ENCODE data around the gene TMEM132D. TPM values are rescaled to one million over a fixed set of nuclear protein-coding genes. Genes with fewer than 3 reads are reported as not detected.
A peak's percentile ranks its signal among the peaks of the same experiment; 100 is the strongest.

The TMEM132D gene
- total RNA-seq, 1 experiment from 2014 or later, result 0.26 TPM

GRCh38 chr12:129606239-129606638, 297.6 kb downstream of the TMEM132D start:
- Histone ChIP-seq H3K4me1 (peaks cover 29% of the 10 kb centered on the region), H3K9me3 (replicated peaks) (no peaks in the 10 kb centered on the region), H3K27ac (no peak overlapping the region), H3K4me3 (no peak overlapping the region), H3K27me3 (no peaks in the 10 kb centered on the region), H3K36me3 (no peaks in the 10 kb centered on the region)
- no peak for DNase-seq

- Histone ChIP-seq H3K4me3 (no peak overlapping the region), H3K4me1 (peaks cover 24% of the 10 kb centered on the region), H3K27me3 (no peaks in the 10 kb centered on the region), H3K9me3 (replicated peaks) (no peaks in the 10 kb centered on the region), H3K36me3 (no peaks in the 10 kb centered on the region), H3K27ac (no peak overlapping the region)
- DNase-seq, result peak in 1 of 2 experiments; percentile 9
Measured at GRCh38 chr12:129605666-129606065, 298.2 kb downstream of the TMEM132D start.

DNA sequence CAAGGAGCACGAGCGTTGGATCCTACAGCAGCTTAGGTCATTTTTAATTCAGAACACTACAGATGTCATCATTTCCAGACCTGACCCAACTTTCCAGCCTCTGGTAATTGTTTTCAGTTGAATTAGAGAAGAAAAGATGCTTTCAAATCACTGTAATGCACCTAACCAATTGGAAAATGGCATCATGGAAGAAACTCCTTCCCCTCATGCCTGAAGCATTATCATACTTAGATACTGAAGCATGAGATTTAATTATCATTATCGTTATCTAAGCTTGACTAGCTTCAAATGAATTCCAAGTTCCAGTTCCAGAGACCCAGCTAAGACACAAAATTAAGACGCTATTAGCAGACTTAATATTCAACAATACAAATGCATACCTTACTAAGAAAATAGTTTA, 299.3 kb downstream of the TMEM132D start:
- Histone ChIP-seq H3K9me3 (replicated peaks) (no peaks in the 10 kb centered on the region), H3K36me3 (no peaks in the 10 kb centered on the region), H3K27ac (no peak overlapping the region), H3K4me3 (no peak overlapping the region), H3K27me3 (no peaks in the 10 kb centered on the region), H3K4me1 (peaks cover 20% of the 10 kb centered on the region)
- no peak for DNase-seq

GRCh38 chr12:129599406-129599805, 304.4 kb downstream of the TMEM132D start:
- H3K9me3 ChIP-seq (replicated peaks), result no peaks in the 10 kb centered on the region
- H3K4me1 ChIP-seq, result no peaks in the 10 kb centered on the region
- H3K27me3 ChIP-seq, result no peaks in the 10 kb centered on the region
- H3K4me3 ChIP-seq, result no peak overlapping the region
- H3K36me3 ChIP-seq, result no peaks in the 10 kb centered on the region
- no peak overlapping the region for H3K27ac ChIP-seq
- DNase-seq, result no peak

- Histone ChIP-seq H3K4me1 (no peaks in the 10 kb centered on the region; the same call in 1 of the 2 replicates), H3K36me3 (no peaks in the 10 kb centered on the region), H3K27me3 (no peaks in the 10 kb centered on the region), H3K27ac (no peak overlapping the region), H3K4me3 (no peak overlapping the region), H3K9me3 (replicated peaks) (no peaks in the 10 kb centered on the region)
- DNase-seq, result no peak
Measured at GRCh38 chr12:129594098-129594497, 309.7 kb downstream of the TMEM132D start.

- Histone ChIP-seq H3K9me3 (replicated peaks) (no peaks in the 10 kb centered on the region), H3K4me1 (no peaks in the 10 kb centered on the region; the same call in 1 of the 2 replicates), H3K4me3 (no peak overlapping the region), H3K36me3 (no peaks in the 10 kb centered on the region), H3K27me3 (no peaks in the 10 kb centered on the region), H3K27ac (no peak overlapping the region)
- DNase-seq, result no peak
Measured at GRCh38 chr12:129592449-129592848, 311.4 kb downstream of the TMEM132D start.

- H3K9me3 ChIP-seq (replicated peaks), result no peaks in the 10 kb centered on the region
- DNase-seq, result no peak
- H3K4me3 ChIP-seq, result no peak overlapping the region
- no peak overlapping the region for H3K27ac ChIP-seq
- H3K27me3 ChIP-seq, result no peaks in the 10 kb centered on the region
- H3K36me3 ChIP-seq, result no peaks in the 10 kb centered on the region
- H3K4me1 ChIP-seq, result no peaks in the 10 kb centered on the region; the same call in 1 of the 2 replicates
Measured at GRCh38 chr12:129589503-129589902, 314.3 kb downstream of the TMEM132D start.

GRCh38 chr12:129588142-129588541, 315.7 kb downstream of the TMEM132D start:
- H3K27ac ChIP-seq, result no peak overlapping the region
- no peaks in the 10 kb centered on the region for H3K27me3 ChIP-seq
- H3K36me3 ChIP-seq, result no peaks in the 10 kb centered on the region
- H3K9me3 ChIP-seq (replicated peaks), result no peaks in the 10 kb centered on the region
- no peak overlapping the region for H3K4me3 ChIP-seq
- no peaks in the 10 kb centered on the region for H3K4me1 ChIP-seq
- DNase-seq, result no peak

DNA sequence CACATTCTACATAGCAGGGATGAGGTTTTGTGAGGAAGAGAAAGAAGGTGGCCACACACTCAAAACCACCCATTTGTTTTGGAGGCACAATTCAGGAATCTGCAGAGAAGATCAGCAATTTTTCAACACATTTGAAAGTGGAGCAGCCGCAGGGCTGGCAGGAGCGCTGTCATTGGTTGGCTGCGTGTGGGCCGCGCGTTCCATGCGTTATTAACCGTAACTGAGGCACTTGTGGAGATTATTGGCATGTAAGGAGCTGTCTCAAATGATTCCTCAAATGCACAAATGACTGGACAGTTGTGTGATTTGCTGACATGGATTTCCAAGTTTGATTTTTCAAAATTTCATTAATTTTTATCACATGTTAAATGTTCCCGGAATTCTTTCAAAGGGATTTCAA, 318.5 kb downstream of the TMEM132D start:
- H3K4me1 ChIP-seq, result no peaks in the 10 kb centered on the region
- no peak for DNase-seq

GRCh38 chr12:129579879-129580278, 323.9 kb downstream of the TMEM132D start:
- Histone ChIP-seq H3K4me3 (no peak overlapping the region), H3K36me3 (no peaks in the 10 kb centered on the region), H3K27ac (no peak overlapping the region)

More for the DNA sequence above, 318.5 kb downstream of the TMEM132D start:
- H3K27ac ChIP-seq, result no peak overlapping the region
- H3K27me3 ChIP-seq, result no peaks in the 10 kb centered on the region
- H3K36me3 ChIP-seq, result no peaks in the 10 kb centered on the region
- no peak overlapping the region for H3K4me3 ChIP-seq
- no peaks in the 10 kb centered on the region for H3K9me3 ChIP-seq (replicated peaks)

DNA sequence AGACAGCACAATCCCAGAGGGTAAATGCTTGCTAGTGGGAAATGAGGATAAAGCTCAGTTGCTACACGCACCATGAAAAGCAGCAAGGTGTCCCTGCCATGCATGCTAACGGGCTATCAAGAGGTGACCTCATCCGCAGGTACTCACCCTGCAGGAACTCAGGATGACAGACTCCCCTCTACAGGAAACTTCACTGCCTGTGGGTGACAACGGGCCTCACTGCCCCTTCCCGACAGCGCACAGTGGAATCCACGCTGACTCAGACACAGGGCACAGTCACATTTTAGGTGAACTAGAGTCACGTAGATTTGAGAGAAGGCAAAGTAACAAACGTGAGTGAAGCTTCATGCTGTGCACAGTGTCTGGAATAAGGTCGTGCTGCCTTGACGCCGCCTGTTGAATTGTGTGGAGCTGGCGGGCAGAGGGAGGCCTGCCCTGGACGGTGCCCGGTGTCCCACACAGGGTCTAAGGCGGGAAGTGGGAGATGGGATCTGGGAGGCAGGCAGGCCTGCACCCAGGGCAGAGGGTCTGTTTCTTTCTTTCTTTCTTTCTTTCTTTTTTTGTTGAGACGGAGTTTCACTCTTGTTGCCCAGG, 331.8 kb downstream of the TMEM132D start:
- Histone ChIP-seq H3K9me3 (replicated peaks) (no peaks in the 10 kb centered on the region), H3K4me3 (no peak overlapping the region), H3K4me1 (peaks cover 10% of the 10 kb centered on the region), H3K27me3 (no peaks in the 10 kb centered on the region), H3K36me3 (no peaks in the 10 kb centered on the region), H3K27ac (no peak overlapping the region)
- DNase-seq, result no peak

More at GRCh38 chr12:129579879-129580278, 323.9 kb downstream of the TMEM132D start:
- DNase-seq, result no peak
- H3K4me1 ChIP-seq, result no peaks in the 10 kb centered on the region
- no peaks in the 10 kb centered on the region for H3K9me3 ChIP-seq (replicated peaks)
- H3K27me3 ChIP-seq, result no peaks in the 10 kb centered on the region

DNA sequence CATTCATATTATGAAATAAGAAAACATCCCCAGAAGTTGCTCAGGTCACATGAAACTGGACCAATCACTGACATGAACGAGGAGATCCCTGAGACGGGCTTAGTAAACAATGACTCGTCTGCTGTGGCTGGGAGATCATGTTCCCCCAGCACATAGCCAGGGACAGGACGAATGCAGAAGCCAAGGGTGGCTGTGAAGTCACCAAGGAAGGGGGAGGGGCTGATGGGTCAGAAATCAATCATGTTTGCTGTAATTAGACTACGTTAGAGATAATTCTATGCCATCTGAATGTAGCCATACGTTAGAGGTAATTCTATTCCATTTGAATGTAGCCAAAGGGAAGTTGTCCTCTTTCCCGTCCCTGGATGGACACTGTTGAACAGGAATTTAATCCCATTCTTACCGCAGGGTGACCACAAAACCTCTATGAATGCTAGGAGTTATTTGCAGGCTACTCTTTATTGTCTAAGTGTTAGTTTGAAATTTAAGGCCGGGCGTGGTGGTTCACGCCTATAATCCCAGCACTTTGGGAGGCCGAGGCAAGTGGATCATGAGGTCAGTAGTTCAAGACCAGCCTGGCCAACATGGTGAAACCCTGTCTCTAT, 332.9 kb downstream of the TMEM132D start:
- Histone ChIP-seq H3K9me3 (replicated peaks) (no peaks in the 10 kb centered on the region), H3K4me1 (peaks cover 10% of the 10 kb centered on the region), H3K27ac (peak overlapping the region; percentile 19; the same call in 1 of the 2 replicates), H3K36me3 (no peaks in the 10 kb centered on the region), H3K4me3 (no peak overlapping the region), H3K27me3 (no peaks in the 10 kb centered on the region)
- DNase-seq, result peak; percentile 78 to 88

- H3K9me3 ChIP-seq (replicated peaks), result no peaks in the 10 kb centered on the region
- H3K4me3 ChIP-seq, result no peak overlapping the region
- no peaks in the 10 kb centered on the region for H3K27me3 ChIP-seq
- no peak overlapping the region for H3K27ac ChIP-seq
- peaks cover 10% of the 10 kb centered on the region for H3K4me1 ChIP-seq
- no peak for DNase-seq
- H3K36me3 ChIP-seq, result no peaks in the 10 kb centered on the region
Measured at GRCh38 chr12:129566800-129567199, 337.0 kb downstream of the TMEM132D start.

GRCh38 chr12:129564768-129565167, 339.1 kb downstream of the TMEM132D start:
- peaks cover 11% of the 10 kb centered on the region for H3K4me1 ChIP-seq
- DNase-seq, result no peak
- no peaks in the 10 kb centered on the region for H3K36me3 ChIP-seq
- no peak overlapping the region for H3K27ac ChIP-seq
- no peak overlapping the region for H3K4me3 ChIP-seq
- H3K27me3 ChIP-seq, result no peaks in the 10 kb centered on the region
- H3K9me3 ChIP-seq (replicated peaks), result no peaks in the 10 kb centered on the region

- H3K9me3 ChIP-seq (replicated peaks), result peaks cover 8% of the 10 kb centered on the region; the same call in 1 of the 2 replicates
- no peak overlapping the region for H3K4me3 ChIP-seq
Measured at GRCh38 chr12:129563266-129563665, 340.6 kb downstream of the TMEM132D start.

GRCh38 chr12:129561304-129561703, 342.5 kb downstream of the TMEM132D start:
- peaks cover 19% of the 10 kb centered on the region for H3K4me1 ChIP-seq
- no peaks in the 10 kb centered on the region for H3K27me3 ChIP-seq
- peaks cover 8% of the 10 kb centered on the region; the same call in 1 of the 2 replicates for H3K9me3 ChIP-seq (replicated peaks)
- H3K36me3 ChIP-seq, result no peaks in the 10 kb centered on the region
- H3K27ac ChIP-seq, result peak overlapping the region; percentile 89; the same call in 1 of the 2 replicates
- no peak for DNase-seq
- no peak overlapping the region for H3K4me3 ChIP-seq

More at GRCh38 chr12:129563266-129563665, 340.6 kb downstream of the TMEM132D start:
- Histone ChIP-seq H3K4me1 (peaks cover 19% of the 10 kb centered on the region), H3K36me3 (no peaks in the 10 kb centered on the region), H3K27ac (no peak overlapping the region), H3K27me3 (no peaks in the 10 kb centered on the region)
- no peak for DNase-seq

Measured in SJCRH30 (cell line).